Renal pelvis (tissue), 4 donors: ENCODE results near the gene PPP1CC. TPM values are rescaled to one million over a fixed set of nuclear protein-coding genes. Genes with fewer than 3 reads are reported as not detected.
"Not testable (repeated sequence)": the region's sequence is repeated elsewhere in the genome, so short reads cannot be mapped to it uniquely, and the experiment has no call there.

Experiments used
- DNase-seq: peaks from one replicate; pipeline ENCODE4 v3.0.0-alpha.2; 2013
- polyA plus RNA-seq, 3 donors: library from polyadenylated mRNA; unstranded; fragments of 120-200 nt; gene quantifications; one replicate each; pipeline ENCODE4 v1.2.1, GENCODE V29; 2013; ENCODE audit not compliant: insufficient read length in 3 of 3

Gene PPP1CC
- polyA plus RNA-seq, 3 donors = 165 to 175 (median 170) TPM

- not testable (repeated sequence) for DNase-seq
These were observed 22.9 kb upstream of the PPP1CC start for GRCh38 chr12:110765572-110765971.

- DNase-seq = peak; percentile 23
These were observed 22.4 kb upstream of the PPP1CC start for GRCh38 chr12:110765111-110765510.

GRCh38 chr12:110763583-110763982 lies 20.9 kb upstream of the PPP1CC start:
- no peak for DNase-seq

- no peak for DNase-seq
These were observed 20.2 kb upstream of the PPP1CC start for GRCh38 chr12:110762891-110763290.

- DNase-seq = no peak
These were observed 17.5 kb upstream of the PPP1CC start for GRCh38 chr12:110760204-110760609.

GRCh38 chr12:110758922-110759321 lies 16.2 kb upstream of the PPP1CC start:
- DNase-seq = no peak

GRCh38 chr12:110756611-110757010 lies 13.9 kb upstream of the PPP1CC start:
- DNase-seq = no peak

GRCh38 chr12:110754101-110754793 lies 11.6 kb upstream of the PPP1CC start:
- no peak for DNase-seq

GRCh38 chr12:110750784-110751461 lies 8.2 kb upstream of the PPP1CC start:
- DNase-seq = no peak

- no peak for DNase-seq
These were observed 3.9 kb upstream of the PPP1CC start for GRCh38 chr12:110746550-110746949.

- DNase-seq = no peak
These were observed 3.0 kb upstream of the PPP1CC start for GRCh38 chr12:110745542-110746284.

- no peak for DNase-seq
These were observed 2.0 kb upstream of the PPP1CC start for GRCh38 chr12:110744601-110745264.

GRCh38 chr12:110744151-110744571 lies 1.5 kb upstream of the PPP1CC start:
- no peak for DNase-seq

- DNase-seq = no peak
These were observed 941 bp upstream of the PPP1CC start for GRCh38 chr12:110743571-110744093.

GRCh38 chr12:110742096-110742717 lies 484 bp downstream of the PPP1CC start:
- DNase-seq = no peak

- DNase-seq = no peak
These were observed 1.2 kb downstream of the PPP1CC start for GRCh38 chr12:110741341-110742095.

- no peak for DNase-seq
These were observed 2.8 kb downstream of the PPP1CC start for GRCh38 chr12:110739894-110740293.

GRCh38 chr12:110739488-110739887 lies 3.2 kb downstream of the PPP1CC start:
- DNase-seq = no peak

- DNase-seq = no peak
These were observed 5.2 kb downstream of the PPP1CC start for GRCh38 chr12:110737532-110737931.

- not testable (repeated sequence) for DNase-seq
These were observed 5.7 kb downstream of the PPP1CC start for GRCh38 chr12:110737016-110737415.

- no peak for DNase-seq
These were observed 8.8 kb downstream of the PPP1CC start for GRCh38 chr12:110733900-110734299.
